ENCODE results near the gene HOXC6.

- TF ChIP-seq EZH2 (IDR thresholded peaks at IDR 0.05; ENCODE audit: low read depth, unreplicated experiment) (no peak), POLR2AphosphoS5 (IDR thresholded peaks at IDR 0.05; ENCODE audit: low read depth) (no peak), CTCF (conservative IDR thresholded peaks at IDR 0.05; ENCODE audit: low read depth in 2 of 2) (no peak), STAT1 (IDR thresholded peaks at IDR 0.05; ENCODE audit: unreplicated experiment) (no peak)
Measured at GRCh38 chr12:54052438-54053002, 24.3 kb downstream of the HOXC6 start.

Data from GM23338 (cell line).